NCI-H1105 (cell line): ENCODE data around the gene CAPN15.
A peak's percentile ranks its signal among the peaks of the same experiment; 100 is the strongest.
"Not testable (repeated sequence)": the region's sequence is repeated elsewhere in the genome, so short reads cannot be mapped to it uniquely, and the experiment has no call there.

ENCODE experiments used
- DNase-seq: peaks from one replicate; lab custom pipeline; 2025; lab: John Stamatoyannopoulos, UW

CAPN15 gene

GRCh38 chr16:527015-527903, at the start of gene CAPN15:
CAPN15 (plus strand) TSS chr16:527712; CDS start chr16:546839, 19,127 bp downstream.
- peak; percentile 60 for DNase-seq

- not testable (repeated sequence) for DNase-seq
Observed at GRCh38 chr16:478287-478686, 49.2 kb upstream of the CAPN15 start.

- no peak for DNase-seq
Observed at GRCh38 chr16:482468-483185, 44.9 kb upstream of the CAPN15 start.

GRCh38 chr16:483341-484075, 44.0 kb upstream of the CAPN15 start:
- no peak for DNase-seq

GRCh38 chr16:489606-490005, 37.9 kb upstream of the CAPN15 start:
- DNase-seq = no peak

- no peak for DNase-seq
Observed at GRCh38 chr16:490768-491167, 36.7 kb upstream of the CAPN15 start.

- no peak for DNase-seq
Observed at GRCh38 chr16:491220-491919, 36.1 kb upstream of the CAPN15 start.

GRCh38 chr16:492211-492875, 35.2 kb upstream of the CAPN15 start:
- no peak for DNase-seq

- not testable (repeated sequence) for DNase-seq
Observed at GRCh38 chr16:494676-495075, 32.8 kb upstream of the CAPN15 start.

- peak; percentile 11 for DNase-seq
Observed at GRCh38 chr16:495127-495748, 32.3 kb upstream of the CAPN15 start.

- no peak for DNase-seq
Observed at GRCh38 chr16:496097-496886, 31.2 kb upstream of the CAPN15 start.

- no peak for DNase-seq
Observed at GRCh38 chr16:497258-497657, 30.3 kb upstream of the CAPN15 start.

GRCh38 chr16:499924-500323, 27.6 kb upstream of the CAPN15 start:
- no peak for DNase-seq

GRCh38 chr16:500709-501108, 26.8 kb upstream of the CAPN15 start:
- DNase-seq = no peak

GRCh38 chr16:502179-502943, 25.2 kb upstream of the CAPN15 start:
- no peak for DNase-seq

- no peak for DNase-seq
Observed at GRCh38 chr16:503150-504071, 24.1 kb upstream of the CAPN15 start.

GRCh38 chr16:505479-506245, 21.9 kb upstream of the CAPN15 start:
- DNase-seq = no peak

GRCh38 chr16:506246-506546, 21.3 kb upstream of the CAPN15 start:
- DNase-seq = no peak
